Measurements from ENCODE around the gene MUC13. TPM values are rescaled to one million over a fixed set of nuclear protein-coding genes. Genes with fewer than 3 reads are reported as not detected.

The MUC13 gene
- total RNA-seq, 4 donors from 2014 or later = 0.56 TPM; not detected in 3

GRCh38 chr3:124926426-124927101, 8.0 kb downstream of the MUC13 start:
- H3K4me1 ChIP-seq = no peaks in the 10 kb centered on the region
- no peak overlapping the region for H3K4me3 ChIP-seq
- TF ChIP-seq POLR2AphosphoS5 (IDR thresholded peaks at IDR 0.05) = no peak
- no peak for TF ChIP-seq EP300 (IDR thresholded peaks at IDR 0.05)
- TF ChIP-seq CTCF (IDR thresholded peaks at IDR 0.05) = no peak
- TF ChIP-seq POLR2A (IDR thresholded peaks at IDR 0.05) = no peak
- no peaks in the 10 kb centered on the region for H3K27me3 ChIP-seq
- WGBS = 85% methylated on average over 4 of the region's 4 CpGs
- no peak for DNase-seq (ENCODE audit: low spot score in 2 of 2)
- H3K27ac ChIP-seq = no peak overlapping the region
- H3K36me3 ChIP-seq = no peaks in the 10 kb centered on the region
- H3K9me3 ChIP-seq = no peaks in the 10 kb centered on the region

GRCh38 chr3:124924741-124925140, 9.8 kb downstream of the MUC13 start:
- TF ChIP-seq EP300 (IDR thresholded peaks at IDR 0.05) = no peak
- no peak for TF ChIP-seq POLR2A (IDR thresholded peaks at IDR 0.05)
- TF ChIP-seq POLR2AphosphoS5 (IDR thresholded peaks at IDR 0.05) = no peak
- no peak for TF ChIP-seq CTCF (IDR thresholded peaks at IDR 0.05)
- no peaks in the 10 kb centered on the region for H3K27me3 ChIP-seq
- no peak overlapping the region for H3K27ac ChIP-seq
- H3K36me3 ChIP-seq = no peaks in the 10 kb centered on the region
- no peak for DNase-seq (ENCODE audit: low spot score in 2 of 2)
- WGBS = 93% methylated on average over 2 of the region's 2 CpGs
- H3K4me1 ChIP-seq = no peaks in the 10 kb centered on the region
- H3K4me3 ChIP-seq = no peak overlapping the region
- no peaks in the 10 kb centered on the region for H3K9me3 ChIP-seq

GRCh38 chr3:124923833-124924232, 10.7 kb downstream of the MUC13 start:
- Histone ChIP-seq H3K27me3 (no peaks in the 10 kb centered on the region), H3K4me3 (no peak overlapping the region), H3K4me1 (no peaks in the 10 kb centered on the region), H3K36me3 (no peaks in the 10 kb centered on the region), H3K9me3 (no peaks in the 10 kb centered on the region), H3K27ac (no peak overlapping the region)
- no peak for DNase-seq (ENCODE audit: low spot score in 2 of 2)
- no peak for TF ChIP-seq POLR2A (IDR thresholded peaks at IDR 0.05)
- no peak for TF ChIP-seq EP300 (IDR thresholded peaks at IDR 0.05)
- TF ChIP-seq CTCF (IDR thresholded peaks at IDR 0.05) = no peak
- no peak for TF ChIP-seq POLR2AphosphoS5 (IDR thresholded peaks at IDR 0.05)

GRCh38 chr3:124920718-124921117, 13.8 kb downstream of the MUC13 start:
- Histone ChIP-seq H3K36me3 (no peaks in the 10 kb centered on the region), H3K4me1 (no peaks in the 10 kb centered on the region), H3K27ac (no peak overlapping the region), H3K4me3 (no peak overlapping the region), H3K27me3 (no peaks in the 10 kb centered on the region), H3K9me3 (no peaks in the 10 kb centered on the region)
- 59% methylated on average over 5 of the region's 5 CpGs for WGBS
- no peak for DNase-seq (ENCODE audit: low spot score in 2 of 2)
- TF ChIP-seq CTCF (IDR thresholded peaks at IDR 0.05) (no peak), POLR2A (IDR thresholded peaks at IDR 0.05) (no peak), POLR2AphosphoS5 (IDR thresholded peaks at IDR 0.05) (no peak), EP300 (IDR thresholded peaks at IDR 0.05) (no peak)

- TF ChIP-seq POLR2A (IDR thresholded peaks at IDR 0.05) (no peak), CTCF (IDR thresholded peaks at IDR 0.05) (no peak), EP300 (IDR thresholded peaks at IDR 0.05) (no peak), POLR2AphosphoS5 (IDR thresholded peaks at IDR 0.05) (no peak)
- Histone ChIP-seq H3K27me3 (no peaks in the 10 kb centered on the region), H3K27ac (no peak overlapping the region), H3K9me3 (no peaks in the 10 kb centered on the region), H3K4me1 (no peaks in the 10 kb centered on the region), H3K36me3 (no peaks in the 10 kb centered on the region), H3K4me3 (no peak overlapping the region)
- DNase-seq (ENCODE audit: low spot score in 2 of 2) = no peak
- 67% methylated on average over 2 of the region's 2 CpGs for WGBS
Measured at GRCh38 chr3:124919756-124920155, 14.8 kb downstream of the MUC13 start.
